ENCODE results near the gene STK31. TPM values are rescaled to one million over a fixed set of nuclear protein-coding genes. Genes with fewer than 3 reads are reported as not detected.

STK31 gene
- total and polyA plus RNA-seq, 9 donors, result 0.07 to 10.1 (median 0.57) TPM

GRCh38 chr7:23685731-23686130, 24.3 kb upstream of the STK31 start:
- DNase-seq, result no peak
- TF ChIP-seq EP300 (IDR thresholded peaks at IDR 0.05) (no peak), POLR2A (IDR thresholded peaks at IDR 0.05) (no peak), CTCF (IDR thresholded peaks at IDR 0.05) (no peak)
- H3K9me3 ChIP-seq, result no peaks in the 10 kb centered on the region
- no peak overlapping the region for H3K4me3 ChIP-seq
- no peaks in the 10 kb centered on the region for H3K36me3 ChIP-seq
- intact Hi-C loops (cut with DNase I), result no loop called here
- H3K4me1 ChIP-seq (ENCODE audit: insufficient read depth), result peaks cover 2% of the 10 kb centered on the region
- H3K27me3 ChIP-seq, result no peaks in the 10 kb centered on the region
- H3K27ac ChIP-seq, result no peak overlapping the region
- 19 to 27% (median 24%) methylated on average over 3 of the region's 3 CpGs for WGBS, 3 donors

DNA sequence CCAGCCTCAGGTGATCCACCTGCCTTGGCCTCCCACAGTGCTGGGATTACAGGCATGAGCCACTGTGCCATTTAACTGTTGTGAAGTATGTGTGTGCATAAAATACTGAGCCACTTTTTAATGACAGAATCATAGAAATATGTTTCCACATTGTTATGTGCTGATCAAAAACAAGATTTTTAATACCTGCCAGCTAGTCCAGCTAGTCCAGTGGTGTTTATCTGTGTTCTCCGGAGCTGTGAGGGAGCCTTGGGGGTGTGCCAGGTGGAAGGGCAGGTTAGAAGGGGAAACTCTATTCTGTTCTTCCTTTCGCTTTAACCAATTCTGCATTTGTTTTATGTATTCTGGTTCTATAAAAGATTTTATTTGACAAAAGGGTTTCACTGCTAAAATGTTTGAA, 23.0 kb upstream of the STK31 start:
- intact Hi-C loops (cut with DNase I), result no loop called here
- DNase-seq, result no peak
- TF ChIP-seq CTCF (IDR thresholded peaks at IDR 0.05) (no peak), POLR2A (IDR thresholded peaks at IDR 0.05) (no peak), EP300 (IDR thresholded peaks at IDR 0.05) (no peak)
- WGBS, 3 donors, result 50 to 61% (median 57%) methylated on average over 2 of the region's 2 CpGs
- H3K27ac ChIP-seq, result no peak overlapping the region
- no peaks in the 10 kb centered on the region for H3K36me3 ChIP-seq
- no peak overlapping the region for H3K4me3 ChIP-seq
- H3K4me1 ChIP-seq (ENCODE audit: insufficient read depth), result no peaks in the 10 kb centered on the region
- no peaks in the 10 kb centered on the region for H3K27me3 ChIP-seq
- no peaks in the 10 kb centered on the region for H3K9me3 ChIP-seq

- TF ChIP-seq EP300 (IDR thresholded peaks at IDR 0.05), result no peak
- no peak for TF ChIP-seq CTCF (IDR thresholded peaks at IDR 0.05)
- TF ChIP-seq POLR2A (IDR thresholded peaks at IDR 0.05), result no peak
- H3K27me3 ChIP-seq, result no peaks in the 10 kb centered on the region
- no peaks in the 10 kb centered on the region for H3K4me1 ChIP-seq (ENCODE audit: insufficient read depth)
- no peak overlapping the region for H3K27ac ChIP-seq
- no peaks in the 10 kb centered on the region for H3K9me3 ChIP-seq
- 88 to 91% (median 90%) methylated on average over 4 of the region's 4 CpGs for WGBS, 3 donors
- no peak overlapping the region for H3K4me3 ChIP-seq
- intact Hi-C loops (cut with DNase I), result no loop called here
- H3K36me3 ChIP-seq, result no peaks in the 10 kb centered on the region
- no peak for DNase-seq
Observed at GRCh38 chr7:23689165-23689564, 20.9 kb upstream of the STK31 start.

GRCh38 chr7:23691320-23691719, 18.7 kb upstream of the STK31 start:
- no peak for DNase-seq
- intact Hi-C loops (cut with DNase I), result no loop called here
- H3K27me3 ChIP-seq, result no peaks in the 10 kb centered on the region
- 88 to 96% (median 92%) methylated on average over 4 of the region's 4 CpGs for WGBS, 3 donors
- TF ChIP-seq EP300 (IDR thresholded peaks at IDR 0.05) (no peak), CTCF (IDR thresholded peaks at IDR 0.05) (no peak), POLR2A (IDR thresholded peaks at IDR 0.05) (no peak)
- no peaks in the 10 kb centered on the region for H3K36me3 ChIP-seq
- no peak overlapping the region for H3K4me3 ChIP-seq
- H3K27ac ChIP-seq, result no peak overlapping the region
- H3K9me3 ChIP-seq, result no peaks in the 10 kb centered on the region
- H3K4me1 ChIP-seq (ENCODE audit: insufficient read depth), result no peaks in the 10 kb centered on the region

DNA sequence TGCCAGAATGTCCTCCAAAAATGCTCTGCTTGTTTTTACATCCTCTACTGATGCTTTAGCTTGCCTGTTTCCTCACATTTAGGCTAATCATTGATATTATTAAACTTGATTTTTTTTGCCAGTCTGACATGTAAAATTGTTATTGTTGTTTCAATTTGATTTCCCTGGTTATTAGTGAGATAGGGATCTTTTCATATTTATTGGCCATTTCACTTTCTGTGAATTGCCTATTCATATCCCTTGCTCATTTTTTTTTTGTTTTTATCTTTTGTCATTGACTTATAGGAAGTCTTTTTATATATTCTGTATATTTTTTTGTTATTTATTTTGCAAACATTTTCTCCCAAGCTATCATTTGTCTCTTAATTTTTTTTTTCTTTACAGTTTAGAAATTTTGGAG, 16.8 kb upstream of the STK31 start:
- intact Hi-C loops (cut with DNase I), result no loop called here
- Histone ChIP-seq H3K4me3 (no peak overlapping the region), H3K9me3 (no peaks in the 10 kb centered on the region), H3K36me3 (no peaks in the 10 kb centered on the region), H3K4me1 (ENCODE audit: insufficient read depth) (no peaks in the 10 kb centered on the region), H3K27me3 (no peaks in the 10 kb centered on the region), H3K27ac (no peak overlapping the region)
- no peak for DNase-seq
- TF ChIP-seq EP300 (IDR thresholded peaks at IDR 0.05) (no peak), CTCF (IDR thresholded peaks at IDR 0.05) (no peak), POLR2A (IDR thresholded peaks at IDR 0.05) (no peak)
